OCI-LY7 (cell line): ENCODE data around the gene RAPGEF4. TPM values are rescaled to one million over a fixed set of nuclear protein-coding genes. Genes with fewer than 3 reads are reported as not detected.

ENCODE experiments used
- BruUV-seq: library from RNA; stranded (reverse); fragments of 400-500 nt; replicated peaks from 2 replicates; lab custom pipeline; 2021; lab: Mats Ljungman, UMichigan
- CTCF ChIA-PET: fragments of 300-600 bp; sonication (Branson Sonifier 250); formaldehyde crosslinking; loops from one replicate; lab custom pipeline; 2022; ENCODE audit warnings: antibody characterized with exemption; ENCODE audit not compliant: unreplicated experiment; lab: Charles Lee
- POLR2A ChIA-PET: fragments of 300-600 bp; sonication (Branson Sonifier 250); formaldehyde crosslinking; loops from one replicate; lab custom pipeline; 2022; ENCODE audit warnings: antibody characterized with exemption; lab: Charles Lee
- DNase-seq: peaks from one replicate; pipeline ENCODE4 v3.0.0-alpha.2; 2015; ENCODE audit warnings: low spot score
- H2AFZ ChIP-seq: fragments of 200-600 bp; sonication (generic), shearing (Covaris generic); 2 replicates; pipeline ENCODE4 v1.6.1; 2014; ENCODE audit warnings: mild to moderate bottlenecking, antibody characterized with exemption, low read length, moderate library complexity
- H3K27ac ChIP-seq: fragments of 200-600 bp; sonication (generic); 2 replicates; pipeline ENCODE4 v1.5.1; 2014; ENCODE audit warnings: mixed run types, low read depth, mild to moderate bottlenecking, moderate library complexity, low read length, inconsistent platforms; ENCODE audit not compliant: poor library complexity, severe bottlenecking
- H3K36me3 ChIP-seq: fragments of 200-600 bp; sonication (generic); 2 replicates; pipeline ENCODE4 v1.6.1; 2014; ENCODE audit warnings: mild to moderate bottlenecking, antibody characterized with exemption, low read length, moderate library complexity, mixed read lengths; ENCODE audit not compliant: insufficient read depth
- H3K4me1 ChIP-seq: fragments of 200-600 bp; sonication (generic); 2 replicates; pipeline ENCODE4 v1.5.1; 2014; ENCODE audit warnings: mild to moderate bottlenecking, low read length; ENCODE audit not compliant: insufficient read depth, poor library complexity, severe bottlenecking
- H3K4me2 ChIP-seq: fragments of 200-600 bp; sonication (generic); 2 replicates; pipeline ENCODE4 v1.6.1; 2014; ENCODE audit warnings: mild to moderate bottlenecking, low read length
- H3K4me3 ChIP-seq: fragments of 200-600 bp; sonication (generic); 2 replicates; pipeline ENCODE4 v1.5.1; 2014; ENCODE audit warnings: mild to moderate bottlenecking, low read depth, low read length; ENCODE audit not compliant: poor library complexity, severe bottlenecking
- H3K79me2 ChIP-seq: fragments of 200-600 bp; sonication (generic); 2 replicates; pipeline ENCODE4 v1.6.1; 2016; ENCODE audit warnings: low read depth, mild to moderate bottlenecking, low read length, moderate library complexity, mixed read lengths; ENCODE audit not compliant: insufficient read depth
- H3K9me2 ChIP-seq: fragments of 200-600 bp; sonication (generic); 2 replicates; pipeline ENCODE4 v1.6.1; 2016; ENCODE audit warnings: mild to moderate bottlenecking, low read length, mixed read lengths; ENCODE audit not compliant: insufficient read depth
- H3K9me3 ChIP-seq: fragments of 200-600 bp; sonication (generic); 2 replicates; pipeline ENCODE4 v1.6.1; 2014; ENCODE audit warnings: mild to moderate bottlenecking, mixed run types, low read length, mixed read lengths
- H4K20me1 ChIP-seq: fragments of 200-600 bp; sonication (generic); 2 replicates; pipeline ENCODE4 v1.6.1; 2014; ENCODE audit warnings: mild to moderate bottlenecking, antibody characterized with exemption, low read length, moderate library complexity, mixed read lengths; ENCODE audit not compliant: insufficient read depth
- EZH2phosphoT487 ChIP-seq: fragments of 200-600 bp; sonication (generic); IDR thresholded peaks from 2 replicates; pipeline ENCODE4 v1.6.1; 2018; ENCODE audit warnings: low read depth, borderline replicate concordance, mild to moderate bottlenecking, mixed run types, antibody characterized with exemption, low read length, moderate library complexity, mixed read lengths
- intact Hi-C: fragments of 100-400 bp; cut with micrococcal nuclease; formaldehyde crosslinking; loops from one replicate; pipeline ENCODE4 v1.10.0; 2022; ENCODE audit not compliant: unreplicated experiment
- total RNA-seq, 2 experiments: library from RNA; depleted of rRNA in 1 of 2; stranded (reverse); fragments of >200 nt in 1 of 2; shearing (Covaris generic) in 1 of 2; gene quantifications; 2 replicates each; pipeline ENCODE4 v1.2.3, GENCODE V29; 2014 to 2022
- TF ChIP-seq, protein P1 (sequence below): fragments of 200-600 bp; sonication (generic); conservative IDR thresholded peaks from 2 replicates; pipeline ENCODE4 v1.5.1; 2014; ENCODE audit warnings: mild to moderate bottlenecking, antibody characterized with exemption, low read length, moderate library complexity, mixed read lengths

The RAPGEF4 gene
- total RNA-seq, 2 experiments from 2014 or later, result 0.22 to 0.55 TPM

DNA sequence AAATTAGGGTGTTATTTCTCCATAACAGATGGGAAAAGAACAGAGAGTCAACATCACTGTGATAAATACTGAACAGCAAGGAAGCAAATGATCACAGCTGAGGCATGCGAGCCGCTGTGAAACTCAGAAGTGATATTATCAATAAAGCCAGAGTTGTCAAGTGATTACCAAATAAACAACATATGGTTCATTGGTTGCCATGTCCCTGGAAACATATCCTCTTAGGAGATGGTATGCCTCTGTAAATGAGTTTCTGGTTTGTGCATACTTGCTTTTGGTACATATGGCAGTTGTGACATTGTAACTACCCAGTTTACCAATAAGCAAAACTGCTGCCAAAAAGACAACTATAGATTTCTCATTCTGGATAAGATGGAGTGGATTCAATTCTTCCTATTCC, 23.8 kb downstream of the RAPGEF4 start:
- no TSS peak for BruUV-seq

DNA sequence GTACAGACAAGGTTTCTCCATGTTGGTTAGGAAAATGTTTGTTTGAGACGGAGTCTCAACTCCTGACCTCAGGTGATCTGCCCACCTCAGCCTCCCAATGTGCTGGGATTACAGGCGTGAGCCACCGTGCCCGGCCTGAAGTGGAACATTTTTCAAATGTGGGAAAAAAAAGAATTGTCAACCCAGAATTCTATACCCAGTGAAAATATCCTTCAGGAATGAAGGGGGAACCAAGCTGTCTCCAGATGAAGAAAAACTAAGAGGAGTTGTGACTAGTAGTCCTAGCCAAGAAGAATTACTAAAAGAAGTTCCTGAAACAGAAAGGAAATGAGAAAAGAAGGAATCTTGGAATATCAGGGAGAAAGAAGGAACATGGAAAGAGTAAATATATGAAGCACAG, 25.7 kb downstream of the RAPGEF4 start:
- Histone ChIP-seq H3K9me2 (no peaks in the 10 kb centered on the region), H2AFZ (no peak overlapping the region), H3K4me1 (no peaks in the 10 kb centered on the region), H3K79me2 (no peaks in the 10 kb centered on the region), H3K9me3 (no peaks in the 10 kb centered on the region), H3K27ac (no peak overlapping the region), H3K4me2 (no peak overlapping the region), H4K20me1 (no peaks in the 10 kb centered on the region), H3K4me3 (no peak overlapping the region), H3K36me3 (no peaks in the 10 kb centered on the region)
- intact Hi-C loops, result no loop called here
- ChIA-PET POLR2A (no interaction called here), CTCF (no interaction called here)
- BruUV-seq, result no TSS peak
- TF ChIP-seq, protein P1, sequence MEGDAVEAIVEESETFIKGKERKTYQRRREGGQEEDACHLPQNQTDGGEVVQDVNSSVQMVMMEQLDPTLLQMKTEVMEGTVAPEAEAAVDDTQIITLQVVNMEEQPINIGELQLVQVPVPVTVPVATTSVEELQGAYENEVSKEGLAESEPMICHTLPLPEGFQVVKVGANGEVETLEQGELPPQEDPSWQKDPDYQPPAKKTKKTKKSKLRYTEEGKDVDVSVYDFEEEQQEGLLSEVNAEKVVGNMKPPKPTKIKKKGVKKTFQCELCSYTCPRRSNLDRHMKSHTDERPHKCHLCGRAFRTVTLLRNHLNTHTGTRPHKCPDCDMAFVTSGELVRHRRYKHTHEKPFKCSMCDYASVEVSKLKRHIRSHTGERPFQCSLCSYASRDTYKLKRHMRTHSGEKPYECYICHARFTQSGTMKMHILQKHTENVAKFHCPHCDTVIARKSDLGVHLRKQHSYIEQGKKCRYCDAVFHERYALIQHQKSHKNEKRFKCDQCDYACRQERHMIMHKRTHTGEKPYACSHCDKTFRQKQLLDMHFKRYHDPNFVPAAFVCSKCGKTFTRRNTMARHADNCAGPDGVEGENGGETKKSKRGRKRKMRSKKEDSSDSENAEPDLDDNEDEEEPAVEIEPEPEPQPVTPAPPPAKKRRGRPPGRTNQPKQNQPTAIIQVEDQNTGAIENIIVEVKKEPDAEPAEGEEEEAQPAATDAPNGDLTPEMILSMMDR, result no peak
- no peak for DNase-seq

More for the DNA sequence above, 23.8 kb downstream of the RAPGEF4 start:
- Histone ChIP-seq H3K4me1 (no peaks in the 10 kb centered on the region), H2AFZ (no peak overlapping the region), H3K9me3 (no peaks in the 10 kb centered on the region), H3K36me3 (no peaks in the 10 kb centered on the region), H3K79me2 (no peaks in the 10 kb centered on the region), H3K4me3 (no peak overlapping the region), H3K4me2 (no peak overlapping the region), H3K9me2 (no peaks in the 10 kb centered on the region), H4K20me1 (no peaks in the 10 kb centered on the region), H3K27ac (no peak overlapping the region)
- intact Hi-C loops, result no loop called here
- POLR2A ChIA-PET, result no interaction called here
- CTCF ChIA-PET, result no interaction called here
- TF ChIP-seq, protein P1, result no peak
- no peak for TF ChIP-seq EZH2phosphoT487
- DNase-seq, result no peak

DNA sequence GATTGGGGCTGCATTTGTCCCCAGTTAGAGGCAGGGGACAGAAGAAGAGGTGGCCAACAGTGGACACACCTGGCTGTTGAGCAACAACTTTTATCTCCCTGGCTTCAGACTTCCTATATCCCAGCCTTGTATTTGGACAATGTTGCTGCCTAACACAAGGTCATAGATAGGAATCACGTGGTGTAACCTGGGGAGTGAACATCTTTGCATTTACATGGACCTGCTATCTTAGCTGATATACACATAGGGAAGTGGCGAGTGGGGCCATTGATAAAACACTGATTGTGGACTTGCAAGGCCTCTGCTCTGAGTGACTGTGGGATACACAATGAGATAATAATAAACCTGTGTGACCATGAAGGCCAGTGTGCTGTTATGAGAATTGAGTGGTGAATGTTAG, 26.9 kb downstream of the RAPGEF4 start:
- no peak overlapping the region for H3K4me3 ChIP-seq
- no peaks in the 10 kb centered on the region for H3K9me2 ChIP-seq
- no peaks in the 10 kb centered on the region for H3K9me3 ChIP-seq
- no peak for DNase-seq
- H3K79me2 ChIP-seq, result no peaks in the 10 kb centered on the region
- ChIA-PET CTCF (no interaction called here), POLR2A (no interaction called here)
- no peaks in the 10 kb centered on the region for H3K36me3 ChIP-seq
- H3K4me1 ChIP-seq, result no peaks in the 10 kb centered on the region
- no peak overlapping the region for H3K27ac ChIP-seq
- no peaks in the 10 kb centered on the region for H4K20me1 ChIP-seq
- no peak overlapping the region for H2AFZ ChIP-seq
- TF ChIP-seq, protein P1, result no peak
- TF ChIP-seq EZH2phosphoT487, result no peak
- intact Hi-C loops, result no loop called here
- no peak overlapping the region for H3K4me2 ChIP-seq
- BruUV-seq, result no TSS peak
